Natural killer cell (primary cell): Measurements from ENCODE around the gene DDX10. TPM values are rescaled to one million over a fixed set of nuclear protein-coding genes. Genes with fewer than 3 reads are reported as not detected.

Source experiments
- ATAC-seq, 3 donors: fragments of 150-1000 bp in 2 of 3; fragments of 200-7000 bp in 1 of 3; cut with Tn5 transposase; 1 replicate in 1 of 3; 2 replicates in 2 of 3; pipeline ENCODE4 v1.10.0; 2021; ENCODE audit warnings: mild to moderate bottlenecking in 2 of 3, moderate library complexity in 2 of 3
- DNase-seq, 2 donors: peaks; one replicate each; pipeline versions ENCODE4 v3.0.0 to v3.0.0-alpha.2; 2013 to 2021; ENCODE audit warnings: mixed read lengths in 1 of 2
- H3K27ac ChIP-seq: one replicate; pipeline ENCODE4 v1.5.1; 2013; ENCODE audit warnings: mild to moderate bottlenecking, low read length
- H3K27me3 ChIP-seq: one replicate; pipeline ENCODE4 v1.6.1; 2013; ENCODE audit warnings: low read length; ENCODE audit not compliant: control insufficient read depth, insufficient read depth
- H3K36me3 ChIP-seq: one replicate; pipeline ENCODE4 v1.6.1; 2013; ENCODE audit warnings: low read length; ENCODE audit not compliant: control insufficient read depth, insufficient read depth
- H3K4me1 ChIP-seq: one replicate; pipeline ENCODE4 v1.6.1; 2013; ENCODE audit warnings: low read length; ENCODE audit not compliant: control insufficient read depth, insufficient read depth
- H3K4me3 ChIP-seq: one replicate; pipeline ENCODE4 v1.5.1; 2013; ENCODE audit warnings: low read length
- H3K9me3 ChIP-seq: one replicate; pipeline ENCODE4 v1.6.1; 2013; ENCODE audit warnings: low read length; ENCODE audit not compliant: control insufficient read depth, insufficient read depth
- H3K27ac Mint-ChIP-seq, 2 donors: one replicate each; pipeline ENCODE4 v1.8.0; 2022; ENCODE audit warnings: mild to moderate bottlenecking in 2 of 2, mixed read lengths in 2 of 2, moderate library complexity in 1 of 2
- H3K27me3 Mint-ChIP-seq, 2 donors: one replicate each; pipeline ENCODE4 v1.8.0; 2022; ENCODE audit warnings: low read depth in 2 of 2, mixed read lengths in 2 of 2
- H3K36me3 Mint-ChIP-seq: one replicate; pipeline ENCODE4 v1.8.0; 2022; ENCODE audit warnings: mixed read lengths
- H3K4me1 Mint-ChIP-seq, 2 donors: one replicate each; pipeline ENCODE4 v1.8.0; 2022; ENCODE audit warnings: mixed read lengths in 2 of 2
- H3K4me3 Mint-ChIP-seq: one replicate; pipeline ENCODE4 v1.8.0; 2022; ENCODE audit warnings: mild to moderate bottlenecking, moderate library complexity, mixed read lengths
- H3K9me3 Mint-ChIP-seq, 2 donors: one replicate each; pipeline ENCODE4 v1.8.0; 2022; ENCODE audit warnings: mixed read lengths in 2 of 2
- CTCF ChIP-seq: fragments of 200-600 bp; IDR thresholded peaks from one replicate; pipeline ENCODE4 v1.8.0; 2022; ENCODE audit warnings: antibody characterized with exemption
- WGBS: methylation state at CpG from one replicate; pipeline ENCODE4 v1.1.7; 2013; ENCODE audit warnings: missing lambda C conversion rate; ENCODE audit not compliant: insufficient coverage; 5-methylcytosine and 5-hydroxymethylcytosine counted together
- intact Hi-C: fragments of 100-400 bp; cut with micrococcal nuclease; formaldehyde crosslinking; loops from one replicate; pipeline ENCODE4 v1.14.2; 2022
- total RNA-seq, 4 donors: library from RNA; stranded (reverse); fragments of 120-200 nt in 1 of 4; gene quantifications; one replicate each; pipeline versions ENCODE4 v1.2.3 to v1.2.4, GENCODE V29; 2013 to 2022

The DDX10 gene
- total RNA-seq, 3 donors from 2014 or later (not counting 1 experiment from before 2014, with no cell fraction given), result 23.4 to 30.9 (median 24.9) TPM

GRCh38 chr11:108793611-108794010, 128.7 kb downstream of the DDX10 start:
- ATAC-seq, result no peak
- Histone ChIP-seq H3K27me3 (no peaks in the 10 kb centered on the region), H3K27ac (no peak overlapping the region), H3K4me3 (no peak overlapping the region), H3K9me3 (no peaks in the 10 kb centered on the region), H3K36me3 (no peaks in the 10 kb centered on the region), H3K4me1 (no peaks in the 10 kb centered on the region)
- Mint-ChIP-seq H3K27ac (no peak overlapping the region), H3K27me3 (no peaks in the 10 kb centered on the region), H3K9me3 (no peaks in the 10 kb centered on the region), H3K36me3 (no peaks in the 10 kb centered on the region), H3K4me3 (no peak overlapping the region), H3K4me1 (peaks cover 11 to 30% of the 10 kb centered on the region in 2 donors)
- WGBS, result 94% methylated on average over 1 of the region's 2 CpGs
- no peak for TF ChIP-seq CTCF
- intact Hi-C loops, result no loop called here
- DNase-seq, result no peak

GRCh38 chr11:108796551-108796950, 131.7 kb downstream of the DDX10 start:
- no peak overlapping the region for H3K27ac Mint-ChIP-seq
- H3K27ac ChIP-seq, result no peak overlapping the region
- TF ChIP-seq CTCF, result no peak
- DNase-seq (no peak), ATAC-seq (no peak)
- no peaks in the 10 kb centered on the region for H3K4me1 ChIP-seq
- H3K9me3 ChIP-seq, result no peaks in the 10 kb centered on the region
- H3K9me3 Mint-ChIP-seq, result no peaks in the 10 kb centered on the region
- 95% methylated on average over 4 of the region's 4 CpGs for WGBS
- no peaks in the 10 kb centered on the region for H3K36me3 Mint-ChIP-seq
- H3K27me3 Mint-ChIP-seq, result no peaks in the 10 kb centered on the region
- peaks cover 9 to 31% of the 10 kb centered on the region in 2 donors for H3K4me1 Mint-ChIP-seq
- H3K36me3 ChIP-seq, result no peaks in the 10 kb centered on the region
- H3K4me3 ChIP-seq, result no peak overlapping the region
- no peaks in the 10 kb centered on the region for H3K27me3 ChIP-seq
- H3K4me3 Mint-ChIP-seq, result no peak overlapping the region
- intact Hi-C loops, result no loop called here

GRCh38 chr11:108797578-108798100, 132.8 kb downstream of the DDX10 start:
- no peaks in the 10 kb centered on the region for H3K9me3 ChIP-seq
- no peaks in the 10 kb centered on the region for H3K9me3 Mint-ChIP-seq
- H3K4me3 Mint-ChIP-seq, result no peak overlapping the region
- H3K27ac Mint-ChIP-seq, result no peak overlapping the region
- H3K36me3 ChIP-seq, result no peaks in the 10 kb centered on the region
- intact Hi-C loops, result no loop called here
- no peaks in the 10 kb centered on the region for H3K27me3 ChIP-seq
- no peak for TF ChIP-seq CTCF
- no peaks in the 10 kb centered on the region for H3K4me1 ChIP-seq
- ATAC-seq, result no peak
- H3K36me3 Mint-ChIP-seq, result no peaks in the 10 kb centered on the region
- H3K4me1 Mint-ChIP-seq, result peaks cover 10 to 32% of the 10 kb centered on the region in 2 donors
- DNase-seq, result no peak
- 73% methylated on average over 4 of the region's 4 CpGs for WGBS
- H3K27ac ChIP-seq, result no peak overlapping the region
- no peaks in the 10 kb centered on the region for H3K27me3 Mint-ChIP-seq
- H3K4me3 ChIP-seq, result no peak overlapping the region

GRCh38 chr11:108802492-108802891, 137.6 kb downstream of the DDX10 start:
- no CpG with 5 or more reads among the region's 1 CpG for WGBS
- Histone ChIP-seq H3K4me1 (no peaks in the 10 kb centered on the region), H3K4me3 (no peak overlapping the region), H3K9me3 (no peaks in the 10 kb centered on the region), H3K27me3 (no peaks in the 10 kb centered on the region), H3K27ac (no peak overlapping the region), H3K36me3 (no peaks in the 10 kb centered on the region)
- intact Hi-C loops, result no loop called here
- Mint-ChIP-seq H3K36me3 (no peaks in the 10 kb centered on the region), H3K27me3 (no peaks in the 10 kb centered on the region), H3K4me3 (no peak overlapping the region), H3K9me3 (no peaks in the 10 kb centered on the region), H3K4me1 (peaks cover 10 to 12% of the 10 kb centered on the region in 2 donors), H3K27ac (no peak overlapping the region)
- ATAC-seq (no peak), DNase-seq (no peak)
- no peak for TF ChIP-seq CTCF
